Measurements from ENCODE around the gene PTH1R.

PTH1R gene

GRCh38 chr3:46847744-46848143 lies 29.8 kb upstream of the PTH1R start:
- H3K9ac ChIP-seq (ENCODE audit: insufficient read length), result no peak overlapping the region
- no peak overlapping the region for H3K4me3 ChIP-seq
- H3K36me3 ChIP-seq (ENCODE audit: insufficient read depth, low read length), result no peaks in the 10 kb centered on the region
- H3K27ac ChIP-seq, result no peak overlapping the region
- no peak for DNase-seq (ENCODE audit: low read depth, low spot score)
- no peaks in the 10 kb centered on the region for H3K9me3 ChIP-seq (ENCODE audit: low read depth, low read length)
- TF ChIP-seq FOXP2 (optimal IDR thresholded peaks at IDR 0.05; ENCODE audit: control extremely low read depth, extremely low read length, insufficient read depth) (no peak), POLR2AphosphoS5 (IDR thresholded peaks at IDR 0.05; ENCODE audit: borderline replicate concordance, low read depth, low read length) (no peak), EZH2 (IDR thresholded peaks at IDR 0.05) (no peak)

- no peak overlapping the region for H3K27ac ChIP-seq
- TF ChIP-seq POLR2AphosphoS5 (IDR thresholded peaks at IDR 0.05; ENCODE audit: borderline replicate concordance, low read depth, low read length), result no peak
- no peak for TF ChIP-seq EZH2 (IDR thresholded peaks at IDR 0.05)
- no peak for TF ChIP-seq FOXP2 (optimal IDR thresholded peaks at IDR 0.05; ENCODE audit: control extremely low read depth, extremely low read length, insufficient read depth)
- H3K36me3 ChIP-seq (ENCODE audit: insufficient read depth, low read length), result no peaks in the 10 kb centered on the region
- H3K4me3 ChIP-seq, result no peak overlapping the region
- H3K9ac ChIP-seq (ENCODE audit: insufficient read length), result no peak overlapping the region
- DNase-seq (ENCODE audit: low read depth, low spot score), result no peak
- H3K9me3 ChIP-seq (ENCODE audit: low read depth, low read length), result no peaks in the 10 kb centered on the region
These were observed 29.1 kb upstream of the PTH1R start for GRCh38 chr3:46848271-46849044.

- no peaks in the 10 kb centered on the region for H3K9me3 ChIP-seq (ENCODE audit: low read depth, low read length)
- H3K27ac ChIP-seq, result no peak overlapping the region
- H3K36me3 ChIP-seq (ENCODE audit: insufficient read depth, low read length), result no peaks in the 10 kb centered on the region
- H3K9ac ChIP-seq (ENCODE audit: insufficient read length), result no peak overlapping the region
- TF ChIP-seq POLR2AphosphoS5 (IDR thresholded peaks at IDR 0.05; ENCODE audit: borderline replicate concordance, low read depth, low read length), result no peak
- TF ChIP-seq EZH2 (IDR thresholded peaks at IDR 0.05), result no peak
- TF ChIP-seq FOXP2 (optimal IDR thresholded peaks at IDR 0.05; ENCODE audit: control extremely low read depth, extremely low read length, insufficient read depth), result no peak
- H3K4me3 ChIP-seq, result no peak overlapping the region
- DNase-seq (ENCODE audit: low read depth, low spot score), result no peak
These were observed 28.4 kb upstream of the PTH1R start for GRCh38 chr3:46849045-46849631.

GRCh38 chr3:46849686-46850467 lies 27.6 kb upstream of the PTH1R start:
- DNase-seq (ENCODE audit: low read depth, low spot score), result no peak
- H3K27ac ChIP-seq, result no peak overlapping the region
- no peak for TF ChIP-seq POLR2AphosphoS5 (IDR thresholded peaks at IDR 0.05; ENCODE audit: borderline replicate concordance, low read depth, low read length)
- TF ChIP-seq FOXP2 (optimal IDR thresholded peaks at IDR 0.05; ENCODE audit: control extremely low read depth, extremely low read length, insufficient read depth), result no peak
- TF ChIP-seq EZH2 (IDR thresholded peaks at IDR 0.05), result no peak
- H3K36me3 ChIP-seq (ENCODE audit: insufficient read depth, low read length), result no peaks in the 10 kb centered on the region
- no peak overlapping the region for H3K9ac ChIP-seq (ENCODE audit: insufficient read length)
- H3K4me3 ChIP-seq, result no peak overlapping the region
- no peaks in the 10 kb centered on the region for H3K9me3 ChIP-seq (ENCODE audit: low read depth, low read length)

- no peaks in the 10 kb centered on the region for H3K36me3 ChIP-seq (ENCODE audit: insufficient read depth, low read length)
- no peak overlapping the region for H3K4me3 ChIP-seq
- TF ChIP-seq EZH2 (IDR thresholded peaks at IDR 0.05) (no peak), POLR2AphosphoS5 (IDR thresholded peaks at IDR 0.05; ENCODE audit: borderline replicate concordance, low read depth, low read length) (no peak), FOXP2 (optimal IDR thresholded peaks at IDR 0.05; ENCODE audit: control extremely low read depth, extremely low read length, insufficient read depth) (no peak)
- no peaks in the 10 kb centered on the region for H3K9me3 ChIP-seq (ENCODE audit: low read depth, low read length)
- no peak overlapping the region for H3K27ac ChIP-seq
- no peak for DNase-seq (ENCODE audit: low read depth, low spot score)
- no peak overlapping the region for H3K9ac ChIP-seq (ENCODE audit: insufficient read length)
These were observed 27.1 kb upstream of the PTH1R start for GRCh38 chr3:46850468-46850779.

- H3K9me3 ChIP-seq (ENCODE audit: low read depth, low read length), result no peaks in the 10 kb centered on the region
- no peak overlapping the region for H3K4me3 ChIP-seq
- no peaks in the 10 kb centered on the region for H3K36me3 ChIP-seq (ENCODE audit: insufficient read depth, low read length)
- DNase-seq (ENCODE audit: low read depth, low spot score), result no peak
- no peak overlapping the region for H3K9ac ChIP-seq (ENCODE audit: insufficient read length)
- H3K27ac ChIP-seq, result no peak overlapping the region
- TF ChIP-seq POLR2AphosphoS5 (IDR thresholded peaks at IDR 0.05; ENCODE audit: borderline replicate concordance, low read depth, low read length), result no peak
- TF ChIP-seq EZH2 (IDR thresholded peaks at IDR 0.05), result no peak
- no peak for TF ChIP-seq FOXP2 (optimal IDR thresholded peaks at IDR 0.05; ENCODE audit: control extremely low read depth, extremely low read length, insufficient read depth)
These were observed 25.9 kb upstream of the PTH1R start for GRCh38 chr3:46851364-46852333.

GRCh38 chr3:46852334-46852720 lies 25.2 kb upstream of the PTH1R start:
- Histone ChIP-seq H3K9ac (ENCODE audit: insufficient read length) (no peak overlapping the region), H3K36me3 (ENCODE audit: insufficient read depth, low read length) (no peaks in the 10 kb centered on the region), H3K27ac (no peak overlapping the region), H3K4me3 (no peak overlapping the region), H3K9me3 (ENCODE audit: low read depth, low read length) (no peaks in the 10 kb centered on the region)
- TF ChIP-seq POLR2AphosphoS5 (IDR thresholded peaks at IDR 0.05; ENCODE audit: borderline replicate concordance, low read depth, low read length) (no peak), EZH2 (IDR thresholded peaks at IDR 0.05) (no peak), FOXP2 (optimal IDR thresholded peaks at IDR 0.05; ENCODE audit: control extremely low read depth, extremely low read length, insufficient read depth) (no peak)
- no peak for DNase-seq (ENCODE audit: low read depth, low spot score)
